H1 (cell line): ENCODE measurements around the gene YY1AP1.

Experiments
- CTCF ChIP-seq, 3 experiments: IDR thresholded peaks; 1 replicate in 2 of 3; 2 replicates in 1 of 3; pipeline versions ENCODE4 v1.5.1 to v1.6.1; 2011; ENCODE audit warnings: low read length in 3 of 3, mild to moderate bottlenecking in 3 of 3, inconsistent platforms in 2 of 3, low read depth in 1 of 3, moderate library complexity in 1 of 3; ENCODE audit not compliant: insufficient read depth in 1 of 3; ENCODE audit errors: control extremely low read depth in 1 of 3
- EZH2 ChIP-seq: fragments of 200-600 bp; sonication (generic); IDR thresholded peaks from 2 replicates; pipeline ENCODE4 v1.7.1; 2012; ENCODE audit warnings: low read depth, mild to moderate bottlenecking, moderate library complexity, low read length, inconsistent platforms; ENCODE audit not compliant: severe bottlenecking
- GABPA ChIP-seq: IDR thresholded peaks from 2 replicates; pipeline ENCODE4 v1.6.1; 2011; ENCODE audit warnings: mild to moderate bottlenecking, low read length, moderate library complexity, borderline replicate concordance; ENCODE audit not compliant: insufficient read depth
- MAX ChIP-seq: IDR thresholded peaks from 2 replicates; pipeline ENCODE4 v1.6.1; 2012; ENCODE audit warnings: inconsistent platforms
- POLR2A ChIP-seq, 2 experiments: IDR thresholded peaks; 1 replicate in 1 of 2; 2 replicates in 1 of 2; pipeline ENCODE4 v1.6.1; 2011; ENCODE audit warnings: low read depth in 2 of 2, low read length in 2 of 2, mild to moderate bottlenecking in 2 of 2; ENCODE audit errors: control extremely low read depth in 1 of 2
- POLR2AphosphoS5 ChIP-seq: IDR thresholded peaks from 2 replicates; pipeline ENCODE4 v1.6.1; 2011; ENCODE audit warnings: low read depth, low read length
- RFX5 ChIP-seq: IDR thresholded peaks from 2 replicates; pipeline ENCODE4 v1.6.1; 2011; ENCODE audit warnings: low read depth, low read length, improper control_type of control experiment, borderline replicate concordance
- SRF ChIP-seq: IDR thresholded peaks from 2 replicates; pipeline ENCODE4 v1.6.1; 2011; ENCODE audit warnings: mild to moderate bottlenecking, low read depth, low read length, moderate library complexity
- TBP ChIP-seq: IDR thresholded peaks from 2 replicates; pipeline ENCODE4 v1.6.1; 2011; ENCODE audit warnings: low read depth, low read length, improper control_type of control experiment
- TCF12 ChIP-seq: IDR thresholded peaks from 2 replicates; pipeline ENCODE4 v1.6.1; 2011; ENCODE audit warnings: low read depth, mild to moderate bottlenecking, low read length
- ZNF274 ChIP-seq: IDR thresholded peaks from 2 replicates; pipeline ENCODE4 v1.7.0; 2012; ENCODE audit warnings: low read length, borderline replicate concordance; ENCODE audit errors: extremely low read depth

DNA sequence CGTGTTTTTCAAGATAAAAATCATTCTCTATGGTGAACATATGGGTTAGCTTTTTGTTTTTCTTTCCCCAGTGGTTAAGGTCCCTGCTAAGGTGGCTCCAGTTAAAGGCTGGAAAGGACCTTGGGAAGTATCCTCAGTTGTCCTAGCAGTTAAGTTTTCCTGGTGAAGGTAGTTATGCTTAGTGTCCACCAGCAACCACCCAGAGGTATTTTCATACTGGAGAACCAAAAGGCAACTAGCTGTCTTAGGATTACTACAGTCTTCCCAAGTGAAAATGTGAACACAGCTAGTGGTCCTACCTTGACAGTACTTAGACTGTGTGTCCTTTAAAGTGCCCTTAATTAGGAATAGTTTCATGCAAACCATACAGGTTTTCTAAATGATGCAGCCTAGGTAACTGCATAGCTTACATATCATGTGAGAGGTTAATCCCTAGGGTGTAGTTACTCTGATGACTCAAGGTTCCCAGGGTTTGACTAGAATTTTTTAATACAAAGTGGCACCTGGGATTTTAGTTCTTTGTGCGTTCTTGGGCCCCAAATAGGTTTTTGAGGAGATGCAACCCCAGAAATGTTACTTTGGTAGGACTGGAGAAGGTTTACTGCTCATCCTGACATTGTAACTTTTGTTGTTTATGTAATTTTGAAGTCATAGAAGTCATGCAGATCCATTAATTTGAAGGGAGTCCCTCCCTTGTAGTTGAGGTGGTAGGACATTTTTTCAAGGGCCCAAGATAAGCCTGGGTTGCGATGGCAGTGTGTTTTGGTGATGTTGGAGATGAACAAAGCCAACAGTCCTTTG lies 36.5 kb downstream of the YY1AP1 start:
- no peak for TF ChIP-seq MAX
- TF ChIP-seq ZNF274 = no peak
- no peak for TF ChIP-seq GABPA
- TF ChIP-seq TBP = no peak
- no peak for TF ChIP-seq POLR2AphosphoS5
- TF ChIP-seq RFX5 = no peak
- TF ChIP-seq EZH2 = no peak
- TF ChIP-seq TCF12 = no peak
- no peak for TF ChIP-seq POLR2A (IDR thresholded peaks at IDR 0.05; ENCODE audit: control extremely low read depth in 1 of 2, low read depth in 2 of 2, low read length in 2 of 2)
- no peak for TF ChIP-seq CTCF (IDR thresholded peaks at IDR 0.05; ENCODE audit: control extremely low read depth in 1 of 3, insufficient read depth in 1 of 3, low read depth in 1 of 3, low read length in 3 of 3)
- TF ChIP-seq SRF = no peak
